ENCODE data around the gene FHL2. TPM values are rescaled to one million over a fixed set of nuclear protein-coding genes. Genes with fewer than 3 reads are reported as not detected.

The FHL2 gene
- total RNA-seq, 1 experiment from 2014 or later, result 21.1 TPM

- no peak overlapping the region for H3K4me3 Mint-ChIP-seq
- TF ChIP-seq ZNF121 (CRISPR knock-in tag; IDR thresholded peaks at IDR 0.05) (no peak), GABPB1 (CRISPR knock-in tag; IDR thresholded peaks at IDR 0.05) (no peak), SOX15 (CRISPR knock-in tag; IDR thresholded peaks at IDR 0.05) (no peak), SMAD4 (CRISPR knock-in tag; IDR thresholded peaks at IDR 0.05) (no peak), FOXP4 (CRISPR knock-in tag; IDR thresholded peaks at IDR 0.05) (no peak), KAT7 (CRISPR knock-in tag; IDR thresholded peaks at IDR 0.05; ENCODE audit: borderline replicate concordance) (no peak), ATF6 (CRISPR knock-in tag; IDR thresholded peaks at IDR 0.05) (no peak), ELF4 (CRISPR knock-in tag; IDR thresholded peaks at IDR 0.05; ENCODE audit: low read depth) (no peak), RORB (CRISPR knock-in tag; IDR thresholded peaks at IDR 0.05) (no peak), ZNF317 (CRISPR knock-in tag; IDR thresholded peaks at IDR 0.05; ENCODE audit: borderline replicate concordance, low read depth) (no peak), ZNF423 (CRISPR knock-in tag; IDR thresholded peaks at IDR 0.05) (no peak), ATF2 (CRISPR knock-in tag; IDR thresholded peaks at IDR 0.05; ENCODE audit: borderline replicate concordance, low read depth) (no peak), NFYB (CRISPR knock-in tag; conservative IDR thresholded peaks at IDR 0.05; ENCODE audit: low read depth) (no peak), ZNF671 (CRISPR knock-in tag; IDR thresholded peaks at IDR 0.05) (no peak), ZBTB21 (CRISPR knock-in tag; IDR thresholded peaks at IDR 0.05; ENCODE audit: borderline replicate concordance) (no peak), ARID4B (CRISPR knock-in tag; IDR thresholded peaks at IDR 0.05; ENCODE audit: borderline replicate concordance) (no peak), ZNF532 (CRISPR knock-in tag; IDR thresholded peaks at IDR 0.05; ENCODE audit: borderline replicate concordance) (no peak)
- TF ChIP-seq, protein P1, sequence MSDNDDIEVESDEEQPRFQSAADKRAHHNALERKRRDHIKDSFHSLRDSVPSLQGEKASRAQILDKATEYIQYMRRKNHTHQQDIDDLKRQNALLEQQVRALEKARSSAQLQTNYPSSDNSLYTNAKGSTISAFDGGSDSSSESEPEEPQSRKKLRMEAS (CRISPR knock-in tag; IDR thresholded peaks at IDR 0.05), result no peak
- TF ChIP-seq, protein P2, sequence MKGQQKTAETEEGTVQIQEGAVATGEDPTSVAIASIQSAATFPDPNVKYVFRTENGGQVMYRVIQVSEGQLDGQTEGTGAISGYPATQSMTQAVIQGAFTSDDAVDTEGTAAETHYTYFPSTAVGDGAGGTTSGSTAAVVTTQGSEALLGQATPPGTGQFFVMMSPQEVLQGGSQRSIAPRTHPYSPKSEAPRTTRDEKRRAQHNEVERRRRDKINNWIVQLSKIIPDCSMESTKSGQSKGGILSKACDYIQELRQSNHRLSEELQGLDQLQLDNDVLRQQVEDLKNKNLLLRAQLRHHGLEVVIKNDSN (CRISPR knock-in tag; IDR thresholded peaks at IDR 0.05), result no peak
- no peak for ATAC-seq
- CTCF ChIA-PET, result no interaction called here
- peaks cover 4% of the 10 kb centered on the region for H3K9me3 Mint-ChIP-seq
- H3K4me1 Mint-ChIP-seq, result peaks cover 32% of the 10 kb centered on the region
- peaks cover 7% of the 10 kb centered on the region; the same call in 1 of the 2 replicates for H3K36me3 Mint-ChIP-seq
- H3K27ac Mint-ChIP-seq, result no peak overlapping the region
- DNase-seq (ENCODE audit: low spot score), result no peak
- peaks cover 32% of the 10 kb centered on the region for H3K27me3 Mint-ChIP-seq (ENCODE audit: low read depth)
- POLR2A ChIA-PET, result no interaction called here
Measured at GRCh38 chr2:105401867-105402266, 3.0 kb upstream of the FHL2 start.

Data from WTC11 (cell line).